Liver (tissue), 9 donors: Measurements from ENCODE around the gene RPS6KA4. TPM values are rescaled to one million over a fixed set of nuclear protein-coding genes. Genes with fewer than 3 reads are reported as not detected.

Source experiments
- DNase-seq: peaks from one replicate; pipeline ENCODE4 v3.0.0-alpha.2; 2017; ENCODE audit warnings: low spot score
- H3K27ac ChIP-seq, 2 donors: one replicate each; pipeline ENCODE4 v1.7.0; 2013; ENCODE audit warnings: inconsistent platforms in 2 of 2, low read length in 2 of 2, control low read depth in 1 of 2, low read depth in 1 of 2, mild to moderate bottlenecking in 1 of 2
- H3K27me3 ChIP-seq, 4 donors: one replicate each; pipeline versions ENCODE4 v1.6.1 to v1.7.0; 2013; ENCODE audit warnings: low read length in 3 of 4, inconsistent platforms in 1 of 4, mild to moderate bottlenecking in 1 of 4, moderate library complexity in 1 of 4; ENCODE audit not compliant: control insufficient read depth in 4 of 4, insufficient read depth in 4 of 4
- H3K36me3 ChIP-seq, 4 donors: one replicate each; pipeline versions ENCODE4 v1.6.1 to v1.7.0; 2013; ENCODE audit warnings: low read length in 3 of 4, mild to moderate bottlenecking in 3 of 4, low read depth in 1 of 4, moderate library complexity in 1 of 4; ENCODE audit not compliant: control insufficient read depth in 4 of 4, insufficient read depth in 3 of 4
- H3K4me1 ChIP-seq, 4 donors: one replicate each; pipeline versions ENCODE4 v1.6.1 to v1.7.0; 2013; ENCODE audit warnings: low read length in 3 of 4, mild to moderate bottlenecking in 3 of 4, moderate library complexity in 1 of 4; ENCODE audit not compliant: control insufficient read depth in 4 of 4, insufficient read depth in 4 of 4
- H3K4me3 ChIP-seq, 3 donors: one replicate each; pipeline versions ENCODE4 v1.6.1 to v1.7.0; 2013; ENCODE audit warnings: low read length in 3 of 3, control low read depth in 1 of 3, low read depth in 1 of 3, mild to moderate bottlenecking in 1 of 3
- H3K9ac ChIP-seq, 2 donors: one replicate each; pipeline ENCODE4 v1.7.0; 2013; ENCODE audit warnings: low read length in 2 of 2, mild to moderate bottlenecking in 2 of 2, moderate library complexity in 2 of 2, control low read depth in 1 of 2, low read depth in 1 of 2
- H3K9me3 ChIP-seq, 4 donors: one replicate each; pipeline versions ENCODE4 v1.6.1 to v1.7.0; 2013; ENCODE audit warnings: low read length in 3 of 4; ENCODE audit not compliant: control insufficient read depth in 4 of 4
- ATF3 ChIP-seq: IDR thresholded peaks from 2 replicates; pipeline ENCODE4 v1.6.1; 2016; ENCODE audit warnings: antibody characterized with exemption
- EGR1 ChIP-seq, 2 donors: IDR thresholded peaks; 2 replicates each; pipeline ENCODE4 v1.6.1; 2016 to 2018; ENCODE audit warnings: antibody characterized with exemption in 2 of 2, low read depth in 2 of 2
- FOXA1 ChIP-seq: IDR thresholded peaks from 2 replicates; pipeline ENCODE4 v1.6.1; 2016; ENCODE audit warnings: antibody characterized with exemption
- FOXA2 ChIP-seq: IDR thresholded peaks from 2 replicates; pipeline ENCODE4 v1.6.1; 2016; ENCODE audit warnings: antibody characterized with exemption
- GABPA ChIP-seq, 2 donors: IDR thresholded peaks in 1 of 2; conservative IDR thresholded peaks in 1 of 2; 2 replicates each; pipeline ENCODE4 v1.6.1; 2016; ENCODE audit warnings: antibody characterized with exemption in 2 of 2, mild to moderate bottlenecking in 1 of 2, moderate library complexity in 1 of 2
- HNF4A ChIP-seq, 2 donors: conservative IDR thresholded peaks; 2 replicates each; pipeline ENCODE4 v1.6.1; 2016; ENCODE audit warnings: antibody characterized with exemption in 2 of 2, mild to moderate bottlenecking in 2 of 2
- HNF4G ChIP-seq: IDR thresholded peaks from 2 replicates; pipeline ENCODE4 v1.6.1; 2016; ENCODE audit warnings: antibody characterized with exemption
- JUND ChIP-seq, 2 donors: IDR thresholded peaks; 2 replicates each; pipeline ENCODE4 v1.6.1; 2016; ENCODE audit warnings: antibody characterized with exemption in 2 of 2
- MAX ChIP-seq: IDR thresholded peaks from 2 replicates; pipeline ENCODE4 v1.6.1; 2016; ENCODE audit warnings: antibody characterized with exemption
- NR2F2 ChIP-seq: IDR thresholded peaks from 2 replicates; pipeline ENCODE4 v1.6.1; 2016; ENCODE audit warnings: antibody characterized with exemption
- RAD21 ChIP-seq, 2 donors: IDR thresholded peaks; 2 replicates each; pipeline ENCODE4 v1.6.1; 2016; ENCODE audit warnings: antibody characterized with exemption in 2 of 2, mild to moderate bottlenecking in 2 of 2
- REST ChIP-seq: IDR thresholded peaks from 2 replicates; pipeline ENCODE4 v1.6.1; 2016; ENCODE audit warnings: antibody characterized with exemption, mild to moderate bottlenecking
- RXRA ChIP-seq, 2 donors: IDR thresholded peaks; 2 replicates each; pipeline ENCODE4 v1.6.1; 2017 to 2018; ENCODE audit warnings: antibody characterized with exemption in 2 of 2, mild to moderate bottlenecking in 1 of 2
- SP1 ChIP-seq: IDR thresholded peaks from 2 replicates; pipeline ENCODE4 v1.6.1; 2018; ENCODE audit warnings: antibody characterized with exemption, mild to moderate bottlenecking
- TAF1 ChIP-seq: conservative IDR thresholded peaks from 2 replicates; pipeline ENCODE4 v1.6.1; 2016; ENCODE audit warnings: antibody characterized with exemption, mild to moderate bottlenecking
- YY1 ChIP-seq: IDR thresholded peaks from 2 replicates; pipeline ENCODE4 v1.6.1; 2016; ENCODE audit warnings: antibody characterized with exemption, mild to moderate bottlenecking
- ZBTB33 ChIP-seq: IDR thresholded peaks from 2 replicates; pipeline ENCODE4 v1.6.1; 2016; ENCODE audit warnings: antibody characterized with exemption
- WGBS: extraction: QIAGEN DNeasy Blood & Tissue Kit; methylation state at CpG from one replicate; pipeline ENCODE4 v1.1.7; 2013; 5-methylcytosine and 5-hydroxymethylcytosine counted together
- polyA plus RNA-seq, 2 donors: library from polyadenylated mRNA; stranded (reverse) in 1 of 2; unstranded in 1 of 2; fragments of 200-250 nt in 1 of 2; fragments of >200 nt in 1 of 2; fragmentation: Nextera tagmentation in 1 of 2; extraction: Ambion mirVana in 1 of 2; gene quantifications; one replicate each; pipeline versions ENCODE4 v1.2.1 to v1.2.3, GENCODE V29; 2013 to 2015
- total RNA-seq, 2 donors: library from RNA; depleted of rRNA; stranded (reverse); fragments of >200 nt; gene quantifications; one replicate each; pipeline ENCODE4 v1.2.3, GENCODE V29; 2014
- donor health status: healthy.
- donor health status: healthy.
- donor health status: healthy.
- donor health status: healthy.
- donor health status: healthy.

The RPS6KA4 gene
- total and polyA plus RNA-seq, 4 donors, result 2.0 to 13.5 (median 10.0) TPM

- H3K27ac ChIP-seq, result no peak overlapping the region
- H3K27me3 ChIP-seq, result no peaks in the 10 kb centered on the region
- no peak overlapping the region for H3K4me3 ChIP-seq
- H3K4me1 ChIP-seq, result peaks cover 0 to 17% (median 9%) of the 10 kb centered on the region in 4 donors
- no peaks in the 10 kb centered on the region for H3K36me3 ChIP-seq
- no peak for DNase-seq
- 95% methylated on average over 18 of the region's 18 CpGs for WGBS
- no peak for TF ChIP-seq ATF3
- no peak for TF ChIP-seq FOXA1
- TF ChIP-seq TAF1, result no peak
- no peak for TF ChIP-seq EGR1 (IDR thresholded peaks at IDR 0.05; ENCODE audit: low read depth in 2 of 2)
- TF ChIP-seq HNF4A (conservative IDR thresholded peaks at IDR 0.05), result no peak
- TF ChIP-seq YY1, result no peak
- TF ChIP-seq MAX, result no peak
- H3K9ac ChIP-seq, result no peak overlapping the region
- no peaks in the 10 kb centered on the region for H3K9me3 ChIP-seq
These were observed 7.8 kb upstream of the RPS6KA4 start for GRCh38 chr11:64351136-64351631.

- H3K36me3 ChIP-seq, result no peaks in the 10 kb centered on the region
- H3K9me3 ChIP-seq, result no peaks in the 10 kb centered on the region
- DNase-seq, result no peak
- no peak overlapping the region for H3K4me3 ChIP-seq
- TF ChIP-seq TAF1 (no peak), HNF4G (no peak), SP1 (no peak), RXRA (IDR thresholded peaks at IDR 0.05) (no peak), MAX (no peak), ATF3 (no peak), FOXA1 (no peak), FOXA2 (no peak)
- no peak overlapping the region for H3K9ac ChIP-seq
- H3K4me1 ChIP-seq, result peaks cover 0 to 17% (median 9%) of the 10 kb centered on the region in 4 donors
- WGBS, result 96% methylated on average over 33 of the region's 33 CpGs
- no peaks in the 10 kb centered on the region for H3K27me3 ChIP-seq
- H3K27ac ChIP-seq, result no peak overlapping the region
These were observed 6.6 kb upstream of the RPS6KA4 start for GRCh38 chr11:64352099-64352994.

GRCh38 chr11:64352995-64353714, 5.8 kb upstream of the RPS6KA4 start:
- H3K27ac ChIP-seq, result no peak overlapping the region
- no peak for DNase-seq
- no peaks in the 10 kb centered on the region for H3K36me3 ChIP-seq
- no peak overlapping the region for H3K4me3 ChIP-seq
- H3K9ac ChIP-seq, result no peak overlapping the region
- H3K9me3 ChIP-seq, result no peaks in the 10 kb centered on the region
- H3K27me3 ChIP-seq, result no peaks in the 10 kb centered on the region
- 92% methylated on average over 34 of the region's 34 CpGs for WGBS
- peaks cover under 1 to 20% (median 12%) of the 10 kb centered on the region in 4 donors for H3K4me1 ChIP-seq
- TF ChIP-seq EGR1 (IDR thresholded peaks at IDR 0.05; ENCODE audit: low read depth in 2 of 2), result no peak
- TF ChIP-seq HNF4G, result no peak
- TF ChIP-seq JUND (IDR thresholded peaks at IDR 0.05), result no peak
- TF ChIP-seq SP1, result no peak
- TF ChIP-seq FOXA2, result no peak
- no peak for TF ChIP-seq RAD21 (IDR thresholded peaks at IDR 0.05)
- TF ChIP-seq ATF3, result no peak
- no peak for TF ChIP-seq REST
- no peak for TF ChIP-seq NR2F2
- TF ChIP-seq GABPA (IDR thresholded peaks at IDR 0.05 in 1 of 2, conservative IDR thresholded peaks at IDR 0.05 in 1 of 2), result no peak
- no peak for TF ChIP-seq HNF4A (conservative IDR thresholded peaks at IDR 0.05)
- no peak for TF ChIP-seq TAF1
- no peak for TF ChIP-seq YY1
- no peak for TF ChIP-seq FOXA1
- no peak for TF ChIP-seq ZBTB33
